Measurements from ENCODE around the gene RIOK3.
"Not testable (repeated sequence)": the region's sequence is repeated elsewhere in the genome, so short reads cannot be mapped to it uniquely, and the experiment has no call there.

Gene RIOK3

GRCh38 chr18:23452347-23452727 is 750 bp upstream of the RIOK3 start:
- DNase-seq: no peak

- peak in 3 of 4 experiments; percentile 17 to 35 (median 25) for DNase-seq
These were observed 582 bp downstream of the RIOK3 start for GRCh38 chr18:23453680-23454058.

DNA sequence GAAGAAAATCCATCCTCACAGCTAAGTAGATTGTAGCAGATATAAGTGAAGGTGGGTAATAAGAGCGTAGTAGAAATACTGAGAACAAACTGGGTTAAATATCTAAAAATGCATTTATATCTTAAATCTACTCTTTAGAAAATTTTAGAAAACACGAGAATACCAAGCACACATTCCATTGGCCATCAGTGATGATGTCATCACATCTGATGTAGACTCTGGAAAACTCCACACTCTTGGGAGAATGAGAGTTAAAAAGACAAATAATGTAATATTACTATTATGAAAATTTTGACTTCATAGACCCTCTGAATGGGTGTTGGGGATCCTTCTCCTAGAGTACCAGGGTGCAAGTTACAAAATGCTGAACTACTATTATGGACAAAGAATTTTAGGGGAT is 3.7 kb downstream of the RIOK3 start:
- DNase-seq: no peak

DNA sequence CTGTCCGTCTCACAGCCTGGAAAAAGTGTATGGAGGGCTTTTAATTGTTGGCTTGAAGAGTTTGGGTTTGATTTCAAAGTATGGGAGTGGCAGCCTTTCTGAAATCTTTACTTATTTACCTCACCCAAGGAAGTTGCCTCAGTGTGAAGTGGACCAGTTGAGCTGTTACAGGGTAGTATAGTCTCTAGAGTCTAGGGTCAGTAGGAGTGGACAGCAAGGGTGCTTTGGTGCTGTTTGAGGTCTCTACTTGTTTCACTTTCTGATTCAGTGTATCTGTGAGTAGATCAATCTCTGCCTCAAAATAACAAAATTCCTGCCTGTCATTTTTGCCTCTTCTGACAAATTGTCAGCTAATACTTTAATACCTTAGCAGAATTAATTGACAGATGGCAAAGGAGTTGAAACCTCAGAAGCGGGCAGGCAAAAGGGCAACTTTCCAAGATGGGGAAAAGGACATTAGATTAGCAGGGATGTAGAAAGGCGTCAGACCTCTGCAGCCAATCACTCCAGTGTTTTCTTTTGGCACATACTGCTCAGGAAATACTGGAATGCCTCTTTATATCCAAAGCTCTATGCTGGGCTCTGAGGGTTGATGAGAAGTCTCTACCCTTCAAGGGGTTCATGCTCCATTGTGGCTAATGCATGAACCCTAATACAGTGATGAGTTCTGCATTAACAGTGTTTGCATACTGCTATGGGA is 5.9 kb downstream of the RIOK3 start:
- DNase-seq: no peak

- no peak for DNase-seq
These were observed 6.4 kb downstream of the RIOK3 start for GRCh38 chr18:23459530-23459921.

DNA sequence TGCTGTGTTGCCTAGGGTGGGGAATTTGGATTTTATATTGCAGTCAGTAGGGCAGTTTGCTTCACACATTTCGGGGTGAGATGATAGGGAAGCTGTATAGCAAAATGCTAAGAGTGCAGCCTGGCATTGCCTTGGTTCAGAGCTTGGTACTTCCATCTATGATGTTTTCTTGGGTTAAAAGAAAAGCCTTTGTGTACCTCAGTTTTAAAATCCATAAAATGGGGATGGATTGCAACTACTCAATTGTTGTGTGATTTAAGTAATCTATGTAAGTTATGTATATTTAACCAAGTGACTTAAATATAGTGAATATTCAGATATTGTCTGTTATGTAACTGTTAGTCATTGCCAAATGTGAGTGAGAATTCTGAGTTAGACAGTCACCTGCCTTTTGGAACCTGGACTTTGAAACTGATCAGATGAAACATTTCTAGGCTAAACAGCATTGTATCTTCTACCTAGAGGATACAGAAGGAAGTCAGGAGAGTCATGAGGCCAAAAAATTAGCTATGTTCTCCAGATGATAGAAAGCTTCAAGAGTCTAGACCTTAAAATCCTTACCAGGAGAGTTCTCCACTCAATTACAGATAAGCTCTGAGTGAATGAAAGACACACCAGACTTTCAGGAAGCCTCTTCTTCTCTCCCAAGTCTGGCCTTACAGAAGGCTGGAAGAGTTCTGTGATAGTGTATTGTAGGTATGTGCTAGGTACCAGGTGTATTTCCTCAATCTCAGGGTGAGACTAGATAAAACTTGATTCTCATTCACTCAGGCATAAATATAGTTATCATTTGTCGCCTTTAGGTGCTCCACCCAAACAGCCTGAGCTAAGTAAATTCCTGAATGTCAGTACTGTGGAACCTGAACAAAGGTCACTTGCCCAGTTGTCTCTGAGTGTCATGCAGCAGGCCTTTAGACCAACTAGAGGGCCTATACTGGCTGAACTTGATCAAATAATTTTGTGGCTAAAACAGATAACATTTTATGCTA is 7.5 kb downstream of the RIOK3 start:
- no peak for DNase-seq

- DNase-seq: peak in 3 of 4 experiments; percentile 10 to 60 (median 25)
These were observed 9.8 kb downstream of the RIOK3 start for GRCh38 chr18:23462876-23463275.

DNA sequence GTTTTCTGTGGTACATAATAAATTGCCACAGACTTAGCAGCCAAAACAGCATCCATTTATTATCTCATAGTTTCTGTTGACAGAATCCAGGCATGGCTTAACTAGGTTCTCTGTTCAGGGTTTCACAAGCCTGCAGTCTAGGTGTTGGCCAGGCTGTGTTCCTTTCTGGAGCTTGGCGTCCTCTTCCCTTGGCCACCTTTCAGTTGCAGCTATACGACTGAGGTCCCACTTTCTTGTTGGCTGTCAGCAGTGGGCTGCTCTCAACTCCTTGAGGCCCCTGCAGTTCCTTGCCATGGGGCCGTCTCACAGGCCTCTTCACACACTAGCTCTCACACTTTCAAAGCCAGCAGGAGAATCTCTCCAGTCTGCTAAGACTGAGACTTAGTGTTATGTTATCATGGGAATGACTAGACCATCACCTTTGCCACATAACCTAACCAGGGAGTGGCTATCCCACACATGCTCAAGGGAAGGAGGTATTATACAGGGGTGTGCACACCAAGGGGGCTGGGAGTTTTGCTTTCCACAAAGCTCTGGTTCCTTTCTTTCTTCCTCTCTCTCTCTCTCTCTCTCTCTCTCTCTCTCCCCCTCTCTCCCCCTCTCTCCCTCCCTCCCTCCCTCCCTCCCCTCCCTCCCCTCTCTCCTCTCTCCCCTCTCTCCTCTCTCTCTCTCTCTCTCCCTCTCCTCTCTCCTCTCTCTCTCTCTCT is 15.8 kb downstream of the RIOK3 start:
- no peak for DNase-seq

- no peak for DNase-seq
These were observed 17.7 kb downstream of the RIOK3 start for GRCh38 chr18:23470620-23471387.

GRCh38 chr18:23471486-23471885 is 18.4 kb downstream of the RIOK3 start:
- DNase-seq: no peak

GRCh38 chr18:23479829-23480505 is 26.9 kb downstream of the RIOK3 start:
- DNase-seq: peak; percentile 30 to 83 (median 64)

DNA sequence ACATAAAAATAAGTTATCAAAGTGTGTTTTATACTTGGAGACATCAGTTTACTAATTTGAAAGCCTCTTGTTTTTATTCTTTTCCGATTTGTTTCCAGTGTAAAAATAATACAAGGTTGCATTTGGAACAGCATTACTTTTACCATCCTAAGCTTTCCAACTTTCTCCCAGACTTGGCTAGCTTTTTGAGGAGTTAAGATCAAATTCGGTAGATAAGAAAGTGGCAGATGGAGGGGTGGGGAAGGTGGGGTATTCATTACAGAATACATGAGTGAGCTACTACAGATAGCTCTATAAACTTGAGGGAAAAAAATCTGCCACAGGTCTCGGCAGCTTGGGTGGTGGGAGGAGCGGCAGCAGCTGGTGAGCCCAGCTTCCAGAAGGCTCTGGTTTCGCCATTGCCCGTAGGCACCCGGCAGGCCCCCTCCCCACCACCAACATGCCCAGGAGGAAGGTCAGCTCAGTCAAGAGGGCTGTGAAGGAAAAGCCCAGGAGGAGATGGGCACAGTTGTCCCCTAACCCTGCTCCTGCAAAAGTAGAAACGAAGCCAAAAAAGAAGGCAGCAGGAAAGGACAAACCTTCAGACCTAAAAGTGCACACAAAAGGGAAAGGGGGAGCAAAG is 31.6 kb downstream of the RIOK3 start:
- DNase-seq: no peak

DNA sequence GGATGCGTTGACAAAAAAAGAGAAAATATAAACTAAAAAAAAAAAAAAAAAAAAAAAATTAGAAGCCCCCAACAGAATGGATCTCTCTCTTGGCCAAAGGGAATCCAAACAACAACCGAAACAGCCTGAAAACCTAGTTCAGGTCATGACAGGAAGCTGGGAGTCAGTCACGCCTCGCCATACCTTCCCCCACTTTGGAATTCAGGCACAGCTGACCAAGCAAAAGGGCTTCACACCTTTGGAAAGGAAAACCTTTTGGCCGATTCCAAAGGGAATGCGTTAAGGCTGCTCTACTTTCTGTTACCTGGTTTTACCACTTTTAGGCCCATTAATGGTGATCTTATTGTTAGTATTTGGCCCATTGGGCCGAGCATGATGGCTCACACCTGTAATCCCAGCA is 32.3 kb downstream of the RIOK3 start:
- no peak for DNase-seq

DNA sequence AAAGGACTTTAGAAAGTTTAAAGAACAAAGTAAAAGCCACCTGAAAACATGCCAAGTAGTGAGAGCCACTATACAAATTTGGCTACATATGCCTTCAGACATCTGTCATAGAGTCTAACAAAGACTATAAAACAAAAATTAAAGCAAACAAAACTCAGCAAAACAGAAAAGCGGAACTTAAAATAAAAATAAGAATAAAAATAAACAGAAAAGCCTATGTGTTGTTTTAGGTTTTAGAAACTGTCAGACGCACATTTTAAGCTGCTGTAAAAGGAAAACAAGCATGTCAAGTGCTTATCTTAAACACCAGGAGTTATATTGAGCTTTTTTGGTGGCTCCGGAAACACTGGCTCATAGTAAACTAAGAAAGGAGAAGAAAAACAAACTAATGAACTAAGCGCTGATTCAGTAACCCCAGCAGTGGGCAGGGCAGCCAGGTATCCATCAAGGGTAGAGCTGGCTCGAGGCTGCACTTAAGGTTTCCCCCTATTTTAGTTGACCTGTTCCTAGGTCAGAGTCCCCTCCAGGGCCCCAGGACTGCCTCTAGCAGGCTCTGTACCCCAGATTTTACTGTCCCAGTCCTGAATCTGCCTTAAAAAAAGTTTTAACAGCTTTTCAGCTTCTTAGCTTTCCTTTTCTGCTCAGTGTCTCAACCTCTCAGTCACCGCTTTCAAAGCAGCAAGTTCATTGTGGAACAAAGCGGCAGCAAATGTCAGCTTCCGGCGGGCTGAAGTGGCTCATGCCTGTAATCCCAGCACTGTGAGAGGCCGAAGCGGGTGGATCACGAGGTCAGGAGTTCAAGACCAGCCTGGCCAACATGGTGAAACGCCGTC is 34.9 kb downstream of the RIOK3 start:
- DNase-seq: peak; percentile 49 to 59 (median 53)

DNA sequence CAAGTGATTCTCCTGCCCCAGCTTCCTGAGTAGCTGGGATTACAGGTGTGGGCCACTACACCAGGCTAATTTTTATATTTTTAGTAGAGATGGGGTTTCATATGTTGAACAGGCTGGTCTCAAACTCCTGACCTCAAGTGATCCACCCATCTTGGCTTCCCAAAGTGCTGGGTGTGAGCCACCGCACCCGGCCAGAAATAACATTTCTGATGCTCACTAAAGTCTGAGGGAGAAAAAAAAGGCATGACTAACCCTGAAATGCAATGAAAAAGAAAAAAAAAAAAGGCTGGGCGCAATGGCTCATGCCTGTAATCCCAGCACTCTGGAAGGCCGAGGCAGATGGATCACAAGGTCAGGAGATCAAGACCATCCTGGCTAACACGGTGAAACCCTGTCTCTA is 36.5 kb downstream of the RIOK3 start:
- not testable (repeated sequence) for DNase-seq

DNA sequence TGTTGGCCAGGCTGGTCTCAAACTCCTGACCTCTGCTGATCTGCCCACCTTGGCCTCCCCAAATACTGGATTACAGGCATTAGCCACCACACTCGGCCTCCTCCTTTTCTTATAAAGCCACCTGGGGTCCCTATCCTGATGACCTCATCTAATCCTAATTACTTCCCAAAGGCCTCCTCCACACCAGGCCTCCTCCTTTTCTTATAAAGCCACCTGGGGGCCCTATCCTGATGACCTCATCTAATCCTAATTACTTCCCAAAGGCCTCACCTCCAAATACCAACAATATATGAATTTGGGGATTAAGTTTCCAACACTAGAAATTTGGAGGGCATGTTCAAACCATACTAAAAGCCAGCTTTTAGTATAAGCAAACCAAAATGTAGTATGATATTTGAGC is 40.6 kb downstream of the RIOK3 start:
- DNase-seq: no peak

GRCh38 chr18:23494992-23495391 is 41.9 kb downstream of the RIOK3 start:
- no peak for DNase-seq

GRCh38 chr18:23495723-23496440 is 42.8 kb downstream of the RIOK3 start:
- DNase-seq: no peak

- DNase-seq: peak in 2 of 4 experiments; percentile 49 to 54
These were observed 45.0 kb downstream of the RIOK3 start for GRCh38 chr18:23498117-23498516.

- DNase-seq: peak; percentile 60 to 82 (median 76)
These were observed 45.8 kb downstream of the RIOK3 start for GRCh38 chr18:23498877-23499276.
